Trophoblast cell (in vitro differentiated cells and primary cell): ENCODE data around the gene LAMA5.

ENCODE experiments used
- DNase-seq, 2 donors: peaks; one replicate each; pipeline ENCODE4 v3.0.0-alpha.2; 2016
- H2AFZ ChIP-seq: 2 replicates; pipeline ENCODE4 v1.6.1; 2013; ENCODE audit warnings: low read length, moderate library complexity, mild to moderate bottlenecking; ENCODE audit not compliant: insufficient read depth, poor library complexity
- H2AK5ac ChIP-seq: 2 replicates; pipeline ENCODE4 v1.6.1; 2013; ENCODE audit warnings: mild to moderate bottlenecking, low read length
- H2BK120ac ChIP-seq: 2 replicates; pipeline ENCODE4 v1.6.1; 2013; ENCODE audit warnings: low read length, mild to moderate bottlenecking, moderate library complexity; ENCODE audit not compliant: insufficient read depth, poor library complexity
- H2BK12ac ChIP-seq: 2 replicates; pipeline ENCODE4 v1.6.1; 2013; ENCODE audit warnings: mild to moderate bottlenecking, low read length, moderate library complexity
- H2BK5ac ChIP-seq: 2 replicates; pipeline ENCODE4 v1.6.1; 2013; ENCODE audit warnings: low read length, low read depth, moderate library complexity, mild to moderate bottlenecking; ENCODE audit not compliant: poor library complexity
- H3K14ac ChIP-seq: 2 replicates; pipeline ENCODE4 v1.6.1; 2013; ENCODE audit warnings: mild to moderate bottlenecking, low read length
- H3K18ac ChIP-seq: 2 replicates; pipeline ENCODE4 v1.6.1; 2013; ENCODE audit warnings: mild to moderate bottlenecking, low read length
- H3K23ac ChIP-seq: 2 replicates; pipeline ENCODE4 v1.6.1; 2013; ENCODE audit warnings: low read length
- H3K27ac ChIP-seq: 2 replicates; pipeline ENCODE4 v1.5.1; 2013; ENCODE audit warnings: low read depth, mild to moderate bottlenecking, inconsistent platforms, low read length, moderate library complexity
- H3K27me3 ChIP-seq: 2 replicates; pipeline ENCODE4 v1.6.1; 2013; ENCODE audit warnings: inconsistent platforms, mild to moderate bottlenecking, low read length, moderate library complexity; ENCODE audit not compliant: insufficient read depth
- H3K36me3 ChIP-seq, 2 experiments: 1 replicate in 1 of 2; 2 replicates in 1 of 2; pipeline ENCODE4 v1.6.1; 2013; ENCODE audit warnings: low read length in 2 of 2, mild to moderate bottlenecking in 2 of 2, moderate library complexity in 1 of 2; ENCODE audit not compliant: insufficient read depth in 2 of 2, control insufficient read depth in 1 of 2
- H3K4ac ChIP-seq: 2 replicates; pipeline ENCODE4 v1.6.1; 2013; ENCODE audit warnings: low read depth, mild to moderate bottlenecking, low read length, moderate library complexity
- H3K4me1 ChIP-seq, 2 experiments: 1 replicate in 1 of 2; 2 replicates in 1 of 2; pipeline ENCODE4 v1.6.1; 2013; ENCODE audit warnings: low read length in 2 of 2, mild to moderate bottlenecking in 2 of 2, moderate library complexity in 1 of 2; ENCODE audit not compliant: insufficient read depth in 2 of 2, control insufficient read depth in 1 of 2
- H3K4me2 ChIP-seq: 2 replicates; pipeline ENCODE4 v1.6.1; 2013; ENCODE audit warnings: inconsistent platforms, mild to moderate bottlenecking, low read length, moderate library complexity
- H3K4me3 ChIP-seq: 2 replicates; pipeline ENCODE4 v1.5.1; 2013; ENCODE audit warnings: mild to moderate bottlenecking, low read depth, low read length, inconsistent platforms
- H3K79me1 ChIP-seq: one replicate; pipeline ENCODE4 v1.6.1; 2013; ENCODE audit warnings: low read length
- H3K79me2 ChIP-seq: 2 replicates; pipeline ENCODE4 v1.6.1; 2013; ENCODE audit warnings: low read length, mild to moderate bottlenecking; ENCODE audit not compliant: control insufficient read depth, insufficient read depth, poor library complexity
- H3K9ac ChIP-seq: 2 replicates; pipeline ENCODE4 v1.6.1; 2013; ENCODE audit warnings: mild to moderate bottlenecking, low read length
- H3K9me3 ChIP-seq: 2 replicates; pipeline ENCODE4 v1.6.1; 2013; ENCODE audit warnings: low read depth, mild to moderate bottlenecking, control low read depth, inconsistent platforms, low read length; ENCODE audit not compliant: insufficient read depth
- H4K12ac ChIP-seq: 2 replicates; pipeline ENCODE4 v1.6.1; 2013; ENCODE audit warnings: low read depth, mild to moderate bottlenecking, low read length, moderate library complexity
- H4K8ac ChIP-seq: 2 replicates; pipeline ENCODE4 v1.6.1; 2013; ENCODE audit warnings: low read depth, mild to moderate bottlenecking, low read length, moderate library complexity
- H4K91ac ChIP-seq: one replicate; pipeline ENCODE4 v1.6.1; 2013; ENCODE audit warnings: low read depth, mild to moderate bottlenecking, low read length, moderate library complexity
- WGBS: extraction: QIAGEN DNeasy Blood & Tissue Kit; methylation state at CpG from one replicate; pipeline ENCODE4 v1.1.7; 2013; ENCODE audit warnings: missing lambda C conversion rate; ENCODE audit not compliant: insufficient read length, insufficient coverage; ENCODE audit errors: extremely low coverage; 5-methylcytosine and 5-hydroxymethylcytosine counted together

Gene LAMA5

DNA sequence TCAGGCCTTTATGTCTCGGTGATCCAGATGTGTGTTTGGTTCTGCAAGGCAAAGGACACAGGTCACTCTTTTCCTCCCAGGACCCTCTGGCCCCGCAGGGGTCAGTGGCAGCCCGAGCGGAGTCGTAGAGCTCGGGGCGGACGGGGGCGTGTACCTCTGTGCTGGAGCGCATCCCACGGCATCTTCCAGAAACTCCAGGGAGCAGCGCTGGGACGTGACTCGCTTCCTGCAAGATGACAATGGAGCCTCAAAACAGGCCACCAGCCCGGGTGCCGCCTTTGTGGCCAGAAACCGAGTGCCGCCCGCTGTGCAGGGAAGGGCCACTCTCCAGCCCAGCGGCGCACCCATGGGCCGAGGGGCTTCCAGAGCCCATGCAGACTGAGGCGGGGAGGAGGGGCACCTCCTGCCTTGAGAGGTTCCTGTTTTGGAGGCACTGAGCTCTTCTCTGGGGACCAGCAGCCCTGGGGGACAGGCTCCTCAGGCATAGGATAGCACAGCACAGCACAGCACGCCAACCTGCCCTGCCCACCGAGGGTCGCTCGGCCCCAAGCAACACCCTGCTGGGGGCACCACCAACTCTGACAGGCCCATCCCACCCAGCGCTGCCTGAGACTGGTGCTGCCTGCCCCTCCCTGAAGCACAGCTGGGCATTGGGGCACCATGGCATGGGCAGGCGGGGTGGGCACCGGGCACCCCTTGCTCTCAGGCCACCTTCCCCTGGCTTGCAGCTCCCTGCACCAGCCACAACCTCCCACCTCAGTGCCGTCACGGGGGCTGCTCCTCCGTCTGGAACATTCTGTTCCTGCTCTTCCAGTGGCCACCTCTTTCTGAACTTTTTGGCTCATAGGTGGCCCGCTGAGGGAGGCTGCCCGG, 29.5 kb upstream of the LAMA5 start:
- Histone ChIP-seq H3K9me3 (peaks cover 7% of the 10 kb centered on the region), H3K23ac (no peak overlapping the region), H4K8ac (no peak overlapping the region), H2AFZ (no peak overlapping the region), H3K4me2 (no peak overlapping the region), H3K36me3 (peaks cover 28 to 36% of the 10 kb centered on the region in 2 experiments), H2BK120ac (no peak overlapping the region), H3K18ac (no peak overlapping the region), H2BK12ac (no peak overlapping the region), H3K79me2 (no peaks in the 10 kb centered on the region), H3K79me1 (no peaks in the 10 kb centered on the region), H3K27me3 (no peaks in the 10 kb centered on the region), H3K9ac (no peak overlapping the region), H2AK5ac (no peak overlapping the region), H3K27ac (no peak overlapping the region), H4K12ac (no peak overlapping the region), H4K91ac (no peak overlapping the region), H3K4ac (no peak overlapping the region), H3K14ac (no peak overlapping the region), H3K4me3 (no peak overlapping the region), H3K4me1 (no peaks in the 10 kb centered on the region), H2BK5ac (no peak overlapping the region)
- no peak for DNase-seq
- WGBS = no CpG with 5 or more reads among the region's 35 CpGs

DNA sequence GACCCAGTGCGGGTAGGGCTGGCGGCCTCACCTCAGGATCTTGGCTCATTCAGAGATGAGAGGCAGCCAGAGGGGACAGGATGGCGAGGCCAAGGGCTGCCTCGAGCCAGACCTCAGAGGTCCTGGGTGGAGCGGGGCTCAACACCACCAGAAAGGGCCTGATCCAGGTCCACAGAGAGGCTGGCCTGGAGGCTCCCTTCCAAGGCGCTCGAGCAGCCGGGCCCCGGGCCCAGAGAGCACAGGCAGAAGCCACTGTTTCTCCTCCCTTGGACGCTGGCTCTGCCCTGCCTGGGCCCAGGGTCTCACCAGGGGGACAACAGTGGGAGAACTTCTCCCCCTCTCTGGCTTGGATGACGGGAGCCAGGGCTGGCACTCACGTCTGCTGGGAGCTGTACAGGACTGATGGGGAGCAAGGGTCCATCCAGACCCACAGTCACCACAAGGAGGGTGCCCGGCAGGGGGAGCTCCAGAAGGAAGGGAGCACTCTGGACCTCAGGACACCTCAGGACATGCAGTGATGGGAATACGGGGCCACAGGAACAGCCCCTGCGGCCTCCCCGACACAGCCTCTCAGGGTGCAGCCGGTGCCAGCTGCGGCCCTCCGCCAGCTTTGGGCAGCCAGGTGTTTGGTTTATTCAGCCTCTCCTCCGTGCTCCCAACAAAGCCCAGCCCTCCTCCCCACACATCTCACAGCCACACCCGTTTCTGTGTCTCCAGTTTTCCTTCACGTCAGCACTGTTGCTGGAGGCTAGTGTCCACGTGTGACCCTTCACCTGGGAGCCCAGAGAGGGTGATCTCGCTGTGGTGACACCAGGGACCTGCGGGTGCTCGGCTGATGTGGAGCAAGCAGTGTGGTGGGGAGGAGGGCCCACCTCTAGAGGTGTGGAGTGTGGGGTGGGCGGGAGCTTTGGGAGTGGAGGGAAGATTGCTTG, 28.5 kb upstream of the LAMA5 start:
- Histone ChIP-seq H3K4me3 (no peak overlapping the region), H3K27ac (no peak overlapping the region), H3K79me1 (no peaks in the 10 kb centered on the region), H3K4me1 (no peaks in the 10 kb centered on the region), H2BK5ac (no peak overlapping the region), H2BK120ac (no peak overlapping the region), H2AFZ (no peak overlapping the region), H3K9ac (no peak overlapping the region), H3K23ac (no peak overlapping the region), H4K12ac (no peak overlapping the region), H2BK12ac (no peak overlapping the region), H2AK5ac (no peak overlapping the region), H3K36me3 (peaks cover 38 to 47% of the 10 kb centered on the region in 2 experiments), H3K9me3 (peaks cover 5% of the 10 kb centered on the region), H3K4me2 (no peak overlapping the region), H4K91ac (no peak overlapping the region), H4K8ac (no peak overlapping the region), H3K79me2 (no peaks in the 10 kb centered on the region), H3K14ac (no peak overlapping the region), H3K18ac (no peak overlapping the region), H3K27me3 (no peaks in the 10 kb centered on the region), H3K4ac (no peak overlapping the region)
- WGBS = no CpG with 5 or more reads among the region's 27 CpGs
- DNase-seq = no peak

DNA sequence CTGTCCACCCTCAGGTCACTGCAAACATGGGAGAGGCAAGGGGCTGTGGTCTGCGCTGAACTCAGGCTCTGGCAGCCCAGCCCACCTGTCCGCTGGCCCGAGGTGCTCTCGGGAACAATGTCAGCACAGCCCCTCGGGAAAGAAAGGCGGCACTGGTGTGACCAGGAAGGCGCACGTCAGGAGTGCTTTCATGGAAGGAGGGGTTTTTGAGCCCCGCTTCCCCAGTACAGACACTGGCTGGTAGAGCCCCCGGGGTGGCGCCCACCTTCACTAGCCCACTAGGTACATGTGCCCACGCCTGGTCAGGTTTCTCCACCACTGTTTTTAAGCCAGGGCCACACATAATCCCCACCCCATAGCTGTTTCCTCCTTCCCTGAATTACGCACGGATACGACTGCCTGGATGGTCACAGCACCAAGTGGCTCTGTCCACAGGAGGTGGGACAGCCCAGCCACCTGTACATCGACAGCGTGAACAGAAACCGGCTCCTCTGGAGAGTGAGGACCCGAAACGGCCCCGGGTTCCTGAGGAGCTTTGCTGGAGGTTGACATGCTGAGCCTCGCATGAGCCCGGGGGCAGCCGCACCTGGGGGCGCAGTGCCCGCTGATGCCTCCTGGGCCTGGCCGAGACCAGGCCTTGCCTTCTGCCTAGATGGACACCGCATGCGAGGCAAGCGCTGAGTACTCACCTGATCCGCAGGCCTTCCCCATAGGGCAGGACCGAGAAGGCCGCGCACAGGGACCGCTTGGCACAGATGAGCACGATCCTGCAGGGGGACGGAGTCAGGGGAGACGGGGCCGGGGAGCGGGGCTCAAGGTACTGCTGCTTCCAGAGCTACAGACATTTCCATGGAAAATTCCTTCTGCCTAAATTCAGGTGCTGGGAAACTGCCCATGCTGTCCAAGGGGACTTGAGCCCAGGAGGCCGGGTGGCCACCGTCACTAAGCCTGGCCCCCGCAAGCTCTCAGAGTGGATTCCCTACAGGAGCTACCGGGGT, 27.4 kb upstream of the LAMA5 start:
- Histone ChIP-seq H3K36me3 (peaks cover 47 to 56% of the 10 kb centered on the region in 2 experiments), H3K27me3 (no peaks in the 10 kb centered on the region), H2AFZ (no peak overlapping the region), H3K4ac (no peak overlapping the region), H3K27ac (no peak overlapping the region), H4K8ac (no peak overlapping the region), H2AK5ac (no peak overlapping the region), H2BK12ac (no peak overlapping the region), H3K23ac (no peak overlapping the region), H3K79me2 (no peaks in the 10 kb centered on the region), H2BK5ac (no peak overlapping the region), H2BK120ac (no peak overlapping the region), H3K4me1 (no peaks in the 10 kb centered on the region), H4K12ac (no peak overlapping the region), H3K14ac (no peak overlapping the region), H3K4me2 (no peak overlapping the region), H3K4me3 (no peak overlapping the region), H3K9ac (no peak overlapping the region), H3K79me1 (no peaks in the 10 kb centered on the region), H3K18ac (no peak overlapping the region), H4K91ac (no peak overlapping the region), H3K9me3 (peaks cover 5% of the 10 kb centered on the region)
- DNase-seq = no peak
- no CpG with 5 or more reads among the region's 44 CpGs for WGBS

DNA sequence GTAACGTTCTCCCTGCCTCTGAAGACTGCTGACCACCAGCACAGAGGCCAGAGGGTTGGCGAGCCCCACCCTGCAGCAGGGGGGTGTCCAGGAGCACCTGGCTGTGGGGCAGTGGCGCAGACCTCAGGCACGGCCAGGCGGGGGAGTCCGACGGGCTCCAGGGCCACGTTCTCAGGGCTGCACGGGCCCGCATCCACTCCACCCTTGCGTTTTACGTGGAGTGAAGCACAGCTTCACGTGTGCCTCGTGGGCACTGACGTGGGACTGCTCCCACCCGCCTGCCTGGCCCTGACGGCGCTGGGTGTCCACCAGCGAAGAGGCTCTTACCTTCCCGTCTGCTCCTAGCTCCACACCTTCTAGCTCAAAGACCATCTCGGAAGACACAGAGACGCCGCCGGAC, 26.7 kb upstream of the LAMA5 start:
- Histone ChIP-seq H3K18ac (no peak overlapping the region), H2BK5ac (no peak overlapping the region), H3K4me2 (no peak overlapping the region), H4K8ac (no peak overlapping the region), H3K14ac (no peak overlapping the region), H3K79me1 (no peaks in the 10 kb centered on the region), H3K79me2 (no peaks in the 10 kb centered on the region), H3K9me3 (peaks cover 5% of the 10 kb centered on the region), H2BK12ac (no peak overlapping the region), H3K4ac (no peak overlapping the region), H2BK120ac (no peak overlapping the region), H3K36me3 (peaks cover 53 to 63% of the 10 kb centered on the region in 2 experiments), H4K12ac (no peak overlapping the region), H3K23ac (no peak overlapping the region), H3K27ac (no peak overlapping the region), H3K9ac (no peak overlapping the region), H3K4me1 (no peaks in the 10 kb centered on the region), H4K91ac (no peak overlapping the region), H3K4me3 (no peak overlapping the region), H2AFZ (no peak overlapping the region), H2AK5ac (no peak overlapping the region), H3K27me3 (no peaks in the 10 kb centered on the region)
- no peak for DNase-seq
- WGBS = no CpG with 5 or more reads among the region's 24 CpGs
